Measurements from ENCODE around the gene TXNDC12.

Gene TXNDC12

DNA sequence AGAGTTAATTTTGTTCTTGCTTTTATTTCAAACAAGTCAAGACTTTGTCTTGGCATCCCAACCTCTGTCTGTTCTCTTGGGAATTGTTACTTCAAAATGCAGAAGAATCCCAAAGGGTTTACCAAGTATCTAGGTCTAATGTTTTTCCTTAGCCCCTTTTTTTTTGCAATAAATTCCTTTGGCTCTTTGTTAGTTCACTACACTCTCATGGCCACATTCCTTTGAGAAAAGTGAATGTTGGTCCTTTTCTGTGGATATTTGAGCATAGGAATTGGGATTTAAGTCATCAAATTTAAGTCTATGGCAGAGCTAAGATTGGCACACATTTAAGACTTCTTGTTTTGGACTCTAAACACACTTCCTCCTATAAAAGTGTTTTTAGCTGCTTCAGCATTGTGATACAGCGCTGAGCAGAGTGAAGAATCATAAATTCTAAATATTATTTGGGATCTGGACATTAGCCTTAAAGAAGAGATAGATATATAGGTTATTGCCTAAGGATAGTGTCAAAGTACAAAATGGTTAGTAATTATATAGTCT lies 3.0 kb upstream of the TXNDC12 start:
- no peak for DNase-seq (ENCODE audit: low spot score)
- peak overlapping the region; percentile 86; the same call in 1 of the 2 replicates for H3K27ac ChIP-seq
- POLR2A ChIA-PET (ENCODE audit: low non-redundant PET), result interaction anchor here (0.6 kb wide), 1 partner anchor 178 kb away, joined by 3 read pairs; no protein-coding TSS in a partner anchor
- TF ChIP-seq, protein P1, sequence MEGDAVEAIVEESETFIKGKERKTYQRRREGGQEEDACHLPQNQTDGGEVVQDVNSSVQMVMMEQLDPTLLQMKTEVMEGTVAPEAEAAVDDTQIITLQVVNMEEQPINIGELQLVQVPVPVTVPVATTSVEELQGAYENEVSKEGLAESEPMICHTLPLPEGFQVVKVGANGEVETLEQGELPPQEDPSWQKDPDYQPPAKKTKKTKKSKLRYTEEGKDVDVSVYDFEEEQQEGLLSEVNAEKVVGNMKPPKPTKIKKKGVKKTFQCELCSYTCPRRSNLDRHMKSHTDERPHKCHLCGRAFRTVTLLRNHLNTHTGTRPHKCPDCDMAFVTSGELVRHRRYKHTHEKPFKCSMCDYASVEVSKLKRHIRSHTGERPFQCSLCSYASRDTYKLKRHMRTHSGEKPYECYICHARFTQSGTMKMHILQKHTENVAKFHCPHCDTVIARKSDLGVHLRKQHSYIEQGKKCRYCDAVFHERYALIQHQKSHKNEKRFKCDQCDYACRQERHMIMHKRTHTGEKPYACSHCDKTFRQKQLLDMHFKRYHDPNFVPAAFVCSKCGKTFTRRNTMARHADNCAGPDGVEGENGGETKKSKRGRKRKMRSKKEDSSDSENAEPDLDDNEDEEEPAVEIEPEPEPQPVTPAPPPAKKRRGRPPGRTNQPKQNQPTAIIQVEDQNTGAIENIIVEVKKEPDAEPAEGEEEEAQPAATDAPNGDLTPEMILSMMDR (conservative IDR thresholded peaks at IDR 0.05; ENCODE audit: low read depth), result no peak
- CTCF ChIA-PET, result interaction anchor here (0.5 kb wide), 1 partner anchor 85 kb away, joined by 3 read pairs; no protein-coding TSS in a partner anchor

GRCh38 chr1:52057255-52057654 lies 2.3 kb upstream of the TXNDC12 start:
- POLR2A ChIA-PET (ENCODE audit: low non-redundant PET), result no interaction called here
- H3K27ac ChIP-seq, result no peak overlapping the region
- no peak for DNase-seq (ENCODE audit: low spot score)

DNA sequence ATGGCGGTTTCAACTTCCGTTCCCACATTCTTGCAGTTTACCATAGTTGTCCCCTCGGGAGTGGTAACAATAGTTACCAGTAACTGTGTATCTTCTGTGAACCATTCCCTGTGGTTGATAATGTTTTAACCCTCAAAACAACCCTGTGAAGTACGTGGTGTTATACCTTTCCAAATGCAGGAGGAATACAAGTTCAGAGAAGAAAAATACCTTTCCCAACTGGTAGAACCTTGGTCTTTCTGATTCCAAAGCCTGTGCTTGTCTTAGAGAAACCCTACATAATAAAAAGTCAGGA lies 1.9 kb upstream of the TXNDC12 start:
- H3K27ac ChIP-seq, result peak overlapping the region; percentile 98
- POLR2A ChIA-PET (ENCODE audit: low non-redundant PET), result no interaction called here
- TF ChIP-seq, protein P1 (conservative IDR thresholded peaks at IDR 0.05; ENCODE audit: low read depth), result no peak
- CTCF ChIA-PET, result no interaction called here
- no peak for DNase-seq (ENCODE audit: low spot score)

More at GRCh38 chr1:52057255-52057654, 2.3 kb upstream of the TXNDC12 start:
- TF ChIP-seq, protein P1 (conservative IDR thresholded peaks at IDR 0.05; ENCODE audit: low read depth), result no peak
- CTCF ChIA-PET, result no interaction called here

DNA sequence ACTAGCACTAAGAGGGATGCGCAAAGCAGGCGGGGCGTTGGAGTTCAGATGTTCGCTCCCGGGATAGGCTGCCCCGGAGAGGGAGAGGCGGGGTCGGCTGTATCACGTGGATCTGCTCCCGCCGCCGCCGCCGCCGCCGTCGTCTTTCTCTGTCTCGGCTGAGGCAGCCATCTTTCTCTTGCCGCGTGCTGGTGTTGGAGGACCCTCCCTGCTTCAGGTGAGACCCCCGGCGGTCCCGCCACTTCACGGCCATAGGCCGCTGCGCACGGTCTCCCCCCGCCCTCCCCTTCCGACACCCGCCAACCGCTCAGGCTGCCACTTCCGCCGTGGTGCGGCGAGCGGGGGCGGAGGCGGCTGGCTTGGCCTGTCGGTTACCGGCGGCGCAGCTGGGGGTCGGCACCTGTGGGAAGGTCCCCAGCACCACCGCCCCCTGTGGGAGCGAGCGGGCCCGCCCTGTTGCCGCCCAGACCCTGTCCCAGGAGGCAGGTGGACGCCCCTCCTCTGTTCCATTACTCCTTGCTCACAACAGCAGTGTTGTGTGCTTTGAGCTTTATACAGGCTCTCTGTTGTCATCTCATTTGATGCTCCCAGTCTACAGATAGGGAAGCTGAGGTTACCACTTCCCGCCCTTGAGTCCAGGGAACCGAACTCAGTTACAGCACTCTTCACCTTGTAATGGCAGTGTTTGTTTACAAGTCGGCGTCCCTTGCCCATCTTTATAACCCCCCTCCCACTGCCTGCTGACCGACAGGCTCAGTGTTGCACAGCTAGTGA lies 1.4 kb upstream of the TXNDC12 start, which contains the start of gene BTF3L4:
BTF3L4 (plus strand) TSS at position 133 of the 774 bp plus-strand sequence. CDS start 3,553 bp downstream, outside the sequence.
- DNase-seq (ENCODE audit: low spot score), result peak; percentile 92
- TF ChIP-seq, protein P1 (conservative IDR thresholded peaks at IDR 0.05; ENCODE audit: low read depth), result no peak
- POLR2A ChIA-PET (ENCODE audit: low non-redundant PET), result no interaction called here
- H3K27ac ChIP-seq, result peak within 1 kb of the TSS; percentile 98
- CTCF ChIA-PET, result interaction anchor here (0.5 to 0.8 kb wide), 2 partner anchors 71 to 303 kb away, joined by 4 to 5 read pairs; no protein-coding TSS in a partner anchor

- ChIA-PET CTCF (interaction anchor here (0.5 to 0.8 kb wide), 3 partner anchors 57 to 303 kb away, joined by 4 to 7 read pairs (median 5); no protein-coding TSS in a partner anchor), POLR2A (ENCODE audit: low non-redundant PET) (interaction anchor here (1.2 kb wide), 1 partner anchor 349 kb away, joined by 3 read pairs; the partner anchor contains the start of genes ORC1 and PRPF38A)
- H3K27ac ChIP-seq, result peak overlapping the region; percentile 98
- DNase-seq (ENCODE audit: low spot score), result no peak
- TF ChIP-seq, protein P1 (conservative IDR thresholded peaks at IDR 0.05; ENCODE audit: low read depth), result no peak
Observed at GRCh38 chr1:52055866-52056162, 823 bp upstream of the TXNDC12 start.

- DNase-seq (ENCODE audit: low spot score), result no peak
- ChIA-PET POLR2A (ENCODE audit: low non-redundant PET) (interaction anchor here (0.6 to 1.3 kb wide), 3 partner anchors 8 to 350 kb away, joined by 3 to 4 read pairs (median 3); partner anchors contain the start of genes ORC1 and PRPF38A), CTCF (no interaction called here)
- H3K27ac ChIP-seq, result peak overlapping the region; percentile 98
- TF ChIP-seq, protein P1 (conservative IDR thresholded peaks at IDR 0.05; ENCODE audit: low read depth), result no peak
Observed at GRCh38 chr1:52054496-52055065, 410 bp downstream of the TXNDC12 start.
